ENCODE measurements around the gene FHOD3. TPM values are rescaled to one million over a fixed set of nuclear protein-coding genes. Genes with fewer than 3 reads are reported as not detected.

FHOD3 gene
- total RNA-seq, 1 experiment from 2014 or later = 5.0 TPM

DNA sequence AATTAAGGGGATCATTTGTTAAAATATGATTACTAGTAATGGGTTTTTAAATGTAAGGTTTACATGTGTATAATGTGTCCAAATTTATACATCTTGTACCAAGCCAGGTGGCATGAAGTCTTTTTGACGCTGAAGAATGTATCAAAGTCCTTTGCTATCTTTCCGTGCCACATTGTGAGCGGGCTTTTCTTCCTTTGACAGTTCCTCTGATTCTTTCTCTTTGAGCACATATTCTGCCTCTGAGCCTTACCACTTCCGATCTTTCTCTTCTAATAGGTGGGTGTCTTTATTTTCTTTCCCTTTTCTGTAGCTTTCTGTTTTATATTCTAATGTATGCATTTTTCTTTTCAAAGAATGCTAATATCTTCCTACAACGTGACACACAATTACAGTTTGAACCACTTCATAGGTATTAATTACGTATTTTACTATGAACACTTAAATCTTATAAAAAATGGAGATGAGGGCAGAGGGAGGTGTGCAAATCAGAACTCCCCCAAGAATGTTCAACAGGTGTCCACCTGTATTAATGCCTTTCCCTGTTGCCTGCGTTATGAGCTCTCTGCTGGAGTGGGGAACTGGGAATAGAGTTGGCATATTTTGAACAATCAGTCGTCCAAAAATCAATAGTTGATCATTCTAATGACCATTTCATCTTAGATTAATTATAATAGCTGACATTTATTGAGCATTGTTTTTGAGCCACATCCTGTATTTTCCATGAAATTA is 355.8 kb downstream of the FHOD3 start:
- intact Hi-C loops (cut with micrococcal nuclease) = no loop called here
- no peak overlapping the region for H3K27ac Mint-ChIP-seq (ENCODE audit: low read depth, unreplicated experiment)
- CTCF ChIA-PET = interaction anchor here (0.6 to 1.0 kb wide), 3 partner anchors 17 to 433 kb away, joined by 3 to 5 read pairs (median 4); no protein-coding TSS in a partner anchor
- no peaks in the 10 kb centered on the region for H3K9me3 Mint-ChIP-seq (ENCODE audit: unreplicated experiment)
- no peak for DNase-seq (ENCODE audit: unreplicated experiment)
- H3K36me3 Mint-ChIP-seq (ENCODE audit: insufficient read depth, unreplicated experiment) = no peaks in the 10 kb centered on the region
- POLR2A ChIA-PET = interaction anchor here (1.4 kb wide), 1 partner anchor 18 kb away, joined by 3 read pairs; no protein-coding TSS in a partner anchor
- H3K27me3 Mint-ChIP-seq (ENCODE audit: insufficient read depth, unreplicated experiment) = no peaks in the 10 kb centered on the region
- no TSS peak for BruUV-seq (replicated peaks)
- H3K4me1 Mint-ChIP-seq (ENCODE audit: insufficient read depth, unreplicated experiment) = peaks cover under 1% of the 10 kb centered on the region
- TF ChIP-seq, protein P1, sequence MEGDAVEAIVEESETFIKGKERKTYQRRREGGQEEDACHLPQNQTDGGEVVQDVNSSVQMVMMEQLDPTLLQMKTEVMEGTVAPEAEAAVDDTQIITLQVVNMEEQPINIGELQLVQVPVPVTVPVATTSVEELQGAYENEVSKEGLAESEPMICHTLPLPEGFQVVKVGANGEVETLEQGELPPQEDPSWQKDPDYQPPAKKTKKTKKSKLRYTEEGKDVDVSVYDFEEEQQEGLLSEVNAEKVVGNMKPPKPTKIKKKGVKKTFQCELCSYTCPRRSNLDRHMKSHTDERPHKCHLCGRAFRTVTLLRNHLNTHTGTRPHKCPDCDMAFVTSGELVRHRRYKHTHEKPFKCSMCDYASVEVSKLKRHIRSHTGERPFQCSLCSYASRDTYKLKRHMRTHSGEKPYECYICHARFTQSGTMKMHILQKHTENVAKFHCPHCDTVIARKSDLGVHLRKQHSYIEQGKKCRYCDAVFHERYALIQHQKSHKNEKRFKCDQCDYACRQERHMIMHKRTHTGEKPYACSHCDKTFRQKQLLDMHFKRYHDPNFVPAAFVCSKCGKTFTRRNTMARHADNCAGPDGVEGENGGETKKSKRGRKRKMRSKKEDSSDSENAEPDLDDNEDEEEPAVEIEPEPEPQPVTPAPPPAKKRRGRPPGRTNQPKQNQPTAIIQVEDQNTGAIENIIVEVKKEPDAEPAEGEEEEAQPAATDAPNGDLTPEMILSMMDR (IDR thresholded peaks at IDR 0.05; ENCODE audit: unreplicated experiment) = no peak
- no peak overlapping the region for H3K4me3 Mint-ChIP-seq (ENCODE audit: unreplicated experiment)

DNA sequence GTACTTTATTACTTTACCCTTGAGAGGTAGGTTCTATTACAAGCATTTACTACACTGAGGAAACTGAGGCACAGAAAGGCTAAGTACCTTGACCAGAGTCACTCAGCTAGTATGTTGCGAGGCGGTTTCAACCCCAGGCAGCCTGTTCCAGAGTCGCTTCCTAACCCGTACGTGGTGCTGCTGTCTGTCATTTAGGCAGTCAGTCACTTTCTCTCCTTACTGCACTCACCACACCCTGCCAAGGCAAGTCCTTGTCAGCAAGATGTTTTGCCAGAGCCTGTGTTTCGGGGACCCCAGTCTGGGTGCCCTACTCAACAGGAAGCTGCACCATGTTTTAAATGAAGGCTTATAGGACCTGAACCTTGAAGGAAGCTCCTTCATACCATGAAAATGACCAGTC is 356.4 kb downstream of the FHOD3 start:
- BruUV-seq (replicated peaks) = no TSS peak

DNA sequence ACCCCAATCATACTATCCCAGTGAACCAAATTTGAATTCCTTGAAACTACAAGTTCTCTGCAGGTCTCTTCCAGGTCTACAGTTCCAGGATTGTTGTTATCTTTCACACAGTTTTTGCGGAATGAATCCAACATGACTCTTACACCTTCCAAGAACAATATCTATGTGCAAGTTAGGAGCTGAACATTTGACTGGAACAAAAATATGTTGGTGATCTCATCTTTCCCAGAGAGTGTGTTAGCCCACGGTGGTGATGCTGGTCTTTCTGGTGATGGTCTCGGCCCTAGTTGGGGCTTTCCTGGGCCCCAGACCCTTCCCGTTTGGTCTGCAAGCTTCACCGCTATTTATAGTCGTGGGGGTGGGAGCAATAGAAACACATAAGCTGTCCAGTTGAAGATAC is 357.6 kb downstream of the FHOD3 start:
- Mint-ChIP-seq H3K4me3 (ENCODE audit: unreplicated experiment) (no peak overlapping the region), H3K36me3 (ENCODE audit: insufficient read depth, unreplicated experiment) (no peaks in the 10 kb centered on the region), H3K27me3 (ENCODE audit: insufficient read depth, unreplicated experiment) (no peaks in the 10 kb centered on the region), H3K4me1 (ENCODE audit: insufficient read depth, unreplicated experiment) (peaks cover 5% of the 10 kb centered on the region), H3K9me3 (ENCODE audit: unreplicated experiment) (no peaks in the 10 kb centered on the region), H3K27ac (ENCODE audit: low read depth, unreplicated experiment) (no peak overlapping the region)
- ChIA-PET CTCF (interaction anchor here (0.8 to 1.0 kb wide), 2 partner anchors 34 to 156 kb away, joined by 4 to 8 read pairs; no protein-coding TSS in a partner anchor), POLR2A (no interaction called here)
- intact Hi-C loops (cut with micrococcal nuclease) = no loop called here
- no peak for DNase-seq (ENCODE audit: unreplicated experiment)
- BruUV-seq (replicated peaks) = no TSS peak
- TF ChIP-seq, protein P1 (IDR thresholded peaks at IDR 0.05; ENCODE audit: unreplicated experiment) = no peak

More for the DNA sequence above, 356.4 kb downstream of the FHOD3 start:
- no peaks in the 10 kb centered on the region for H3K9me3 Mint-ChIP-seq (ENCODE audit: unreplicated experiment)
- H3K27me3 Mint-ChIP-seq (ENCODE audit: insufficient read depth, unreplicated experiment) = no peaks in the 10 kb centered on the region
- POLR2A ChIA-PET = interaction anchor here (1.4 kb wide), 1 partner anchor 17 kb away, joined by 3 read pairs; no protein-coding TSS in a partner anchor
- CTCF ChIA-PET = interaction anchor here (0.7 to 1.0 kb wide), 3 partner anchors 34 to 434 kb away, joined by 3 to 7 read pairs (median 4); no protein-coding TSS in a partner anchor
- DNase-seq (ENCODE audit: unreplicated experiment) = no peak
- peaks cover 5% of the 10 kb centered on the region for H3K4me1 Mint-ChIP-seq (ENCODE audit: insufficient read depth, unreplicated experiment)
- H3K4me3 Mint-ChIP-seq (ENCODE audit: unreplicated experiment) = no peak overlapping the region
- TF ChIP-seq, protein P1 (IDR thresholded peaks at IDR 0.05; ENCODE audit: unreplicated experiment) = no peak
- no peak overlapping the region for H3K27ac Mint-ChIP-seq (ENCODE audit: low read depth, unreplicated experiment)
- intact Hi-C loops (cut with micrococcal nuclease) = no loop called here
- H3K36me3 Mint-ChIP-seq (ENCODE audit: insufficient read depth, unreplicated experiment) = no peaks in the 10 kb centered on the region

DNA sequence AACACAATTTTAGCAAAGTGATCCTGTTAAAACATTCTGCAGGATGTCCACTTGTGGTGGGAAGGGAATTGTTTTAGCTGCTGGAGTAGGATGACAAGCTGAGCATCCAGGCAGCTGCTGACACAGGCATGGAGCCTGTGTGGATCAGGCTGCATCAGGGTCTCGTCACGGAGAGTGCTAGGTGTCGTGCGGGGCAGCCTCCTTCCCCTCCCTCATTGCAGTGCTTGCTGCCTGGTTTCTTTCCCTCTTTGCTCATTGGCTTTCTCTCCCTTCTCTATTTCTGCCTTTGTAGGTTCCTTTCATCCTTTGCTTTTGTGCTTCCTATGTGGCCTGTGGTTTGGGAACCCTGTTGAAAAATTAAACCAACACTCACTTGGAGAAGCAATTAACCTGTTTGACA is 358.4 kb downstream of the FHOD3 start:
- H3K4me1 Mint-ChIP-seq (ENCODE audit: insufficient read depth, unreplicated experiment) = peaks cover 5% of the 10 kb centered on the region
- POLR2A ChIA-PET = no interaction called here
- no peaks in the 10 kb centered on the region for H3K9me3 Mint-ChIP-seq (ENCODE audit: unreplicated experiment)
- DNase-seq (ENCODE audit: unreplicated experiment) = no peak
- BruUV-seq (replicated peaks) = no TSS peak
- H3K27ac Mint-ChIP-seq (ENCODE audit: low read depth, unreplicated experiment) = no peak overlapping the region
- no peaks in the 10 kb centered on the region for H3K27me3 Mint-ChIP-seq (ENCODE audit: insufficient read depth, unreplicated experiment)
- CTCF ChIA-PET = no interaction called here
- no peak overlapping the region for H3K4me3 Mint-ChIP-seq (ENCODE audit: unreplicated experiment)
- intact Hi-C loops (cut with micrococcal nuclease) = no loop called here
- TF ChIP-seq, protein P1 (IDR thresholded peaks at IDR 0.05; ENCODE audit: unreplicated experiment) = no peak
- H3K36me3 Mint-ChIP-seq (ENCODE audit: insufficient read depth, unreplicated experiment) = no peaks in the 10 kb centered on the region
